IPS-NIHi7 (cell line): Measurements from ENCODE around the gene MCC.

Experiments
- DNase-seq: peaks from one replicate; pipeline ENCODE4 v3.0.0; 2012; ENCODE audit warnings: mixed read lengths; ENCODE audit errors: extremely low spot score

MCC gene

DNA sequence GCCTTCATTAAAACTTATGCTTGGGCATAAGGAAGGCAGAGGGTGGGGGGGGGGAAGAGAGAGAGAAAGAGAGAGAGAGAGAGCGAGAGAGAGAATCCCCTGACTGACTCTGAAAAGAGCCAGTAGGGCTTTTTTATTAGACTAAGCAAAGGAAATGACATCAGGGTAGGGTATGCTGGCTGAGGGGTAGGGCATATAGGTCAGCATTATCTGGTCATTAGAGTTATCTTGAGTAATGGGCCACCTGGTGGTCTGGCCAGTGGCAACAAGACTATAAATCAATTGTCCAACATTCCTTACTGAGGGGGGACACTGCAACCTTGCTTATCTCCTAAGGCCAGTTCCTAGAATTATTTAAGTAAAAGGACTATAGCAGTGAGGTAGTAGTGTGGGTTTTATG lies 120.7 kb downstream of the MCC start:
- DNase-seq = peak; percentile 56

DNA sequence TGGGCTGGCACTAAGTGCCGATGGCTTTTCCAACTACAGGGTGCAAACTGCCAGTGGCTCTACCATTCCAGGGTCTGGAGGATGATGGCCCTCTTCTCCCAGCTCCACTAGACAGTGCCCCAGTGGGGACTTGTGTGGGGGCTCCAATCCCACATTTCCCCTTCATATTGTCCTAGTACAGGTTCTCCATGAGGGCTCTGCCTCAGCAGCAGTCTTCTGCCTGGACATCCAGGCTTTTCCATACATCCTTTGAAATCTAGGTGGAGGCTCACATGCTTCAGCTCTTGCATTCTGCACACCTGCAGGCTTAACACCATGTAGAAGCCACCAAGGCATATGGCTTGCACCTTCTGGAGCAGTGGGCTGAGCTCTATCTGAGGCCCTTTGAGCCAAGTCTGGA lies 123.8 kb downstream of the MCC start:
- no peak for DNase-seq

DNA sequence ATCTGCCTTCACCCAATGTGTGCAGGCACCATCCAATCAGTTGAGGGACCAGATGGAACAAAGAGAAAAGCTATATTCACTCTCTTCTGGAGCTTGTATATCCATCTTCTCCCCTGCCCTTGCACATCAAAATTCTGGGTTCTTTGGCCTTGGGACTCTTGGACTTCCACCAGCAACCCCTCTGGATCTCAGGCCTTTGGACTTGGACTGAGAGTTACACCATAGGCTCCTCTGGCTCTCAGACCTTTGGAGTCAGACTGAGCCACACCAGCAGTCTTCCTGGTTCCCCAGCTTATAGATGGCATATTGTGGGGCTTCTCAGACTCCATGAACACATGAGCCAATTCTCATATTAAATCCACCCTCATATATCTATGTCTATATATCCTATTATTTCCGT lies 126.6 kb downstream of the MCC start:
- DNase-seq = no peak

DNA sequence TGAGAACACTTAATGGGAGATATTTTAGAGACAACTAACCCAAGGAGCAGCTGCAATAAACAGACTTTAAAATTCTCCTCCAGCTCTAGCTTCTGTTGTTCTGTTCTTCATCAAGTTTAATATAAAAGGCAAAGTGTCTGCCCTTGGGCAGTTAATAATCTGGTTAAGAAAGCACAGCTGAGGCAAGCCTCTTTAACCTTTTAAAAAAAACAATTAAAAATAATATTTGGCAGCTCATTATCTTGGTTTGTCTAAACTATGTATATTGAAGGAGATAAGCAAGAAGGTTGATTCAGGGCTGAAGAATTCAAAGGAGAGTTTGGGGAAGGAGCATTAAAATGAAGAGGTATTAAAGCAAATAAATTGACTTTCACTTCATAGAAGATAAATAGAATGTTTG lies 128.8 kb downstream of the MCC start:
- DNase-seq = no peak

DNA sequence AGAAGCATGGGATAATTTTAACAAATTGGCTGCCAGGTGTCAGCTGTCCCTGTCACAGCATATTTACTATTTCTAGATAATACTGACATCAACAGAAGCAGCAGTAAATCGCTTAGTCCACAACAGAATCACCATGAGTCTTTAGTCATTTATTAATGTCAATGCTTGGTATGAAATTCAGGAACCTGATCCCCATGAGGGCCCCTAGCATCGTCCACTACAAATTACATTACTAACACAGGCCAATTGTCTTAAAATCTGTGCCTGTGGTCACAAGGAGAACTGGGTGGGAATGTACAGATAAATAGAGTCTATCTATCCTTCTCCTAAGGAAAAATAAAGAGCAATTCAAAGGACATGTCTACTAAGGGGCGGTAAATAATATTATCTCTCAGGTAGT lies 129.6 kb downstream of the MCC start:
- no peak for DNase-seq

DNA sequence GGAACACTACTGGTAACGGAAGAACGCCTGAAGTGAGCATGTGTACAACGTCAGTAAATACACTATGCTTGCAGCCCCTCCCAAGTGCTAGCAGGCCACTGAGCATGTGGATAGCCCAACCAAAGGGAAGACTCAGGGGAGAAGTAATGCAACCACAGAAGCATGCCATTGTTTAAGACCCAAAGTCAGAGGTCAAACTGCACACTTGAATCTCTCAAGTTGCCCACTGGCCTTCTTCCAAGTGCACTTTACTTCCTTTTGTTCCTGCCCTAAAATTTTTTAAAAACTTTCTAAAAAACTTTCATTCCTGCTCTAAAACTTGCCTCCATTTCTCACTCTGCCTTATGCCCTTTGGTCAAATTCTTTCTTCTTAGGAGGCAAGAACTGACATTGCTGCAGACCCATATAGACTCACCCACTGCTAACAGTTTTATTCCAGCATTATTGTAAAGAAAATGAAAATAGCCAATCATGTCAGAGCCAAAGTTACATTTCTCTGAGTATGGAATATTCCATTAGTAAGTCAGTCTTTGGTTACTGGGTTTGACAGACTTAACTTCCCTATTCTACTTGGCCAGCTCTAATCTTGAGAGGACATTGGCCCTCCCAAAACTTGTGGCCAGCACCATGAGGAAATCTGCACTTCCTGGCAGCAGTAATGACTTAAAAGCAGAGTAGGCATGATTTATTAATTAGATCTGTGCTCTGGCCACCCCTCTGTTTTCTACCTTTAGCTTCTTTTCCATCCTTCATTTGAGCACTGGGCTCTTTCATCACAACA lies 130.4 kb downstream of the MCC start:
- DNase-seq = no peak

DNA sequence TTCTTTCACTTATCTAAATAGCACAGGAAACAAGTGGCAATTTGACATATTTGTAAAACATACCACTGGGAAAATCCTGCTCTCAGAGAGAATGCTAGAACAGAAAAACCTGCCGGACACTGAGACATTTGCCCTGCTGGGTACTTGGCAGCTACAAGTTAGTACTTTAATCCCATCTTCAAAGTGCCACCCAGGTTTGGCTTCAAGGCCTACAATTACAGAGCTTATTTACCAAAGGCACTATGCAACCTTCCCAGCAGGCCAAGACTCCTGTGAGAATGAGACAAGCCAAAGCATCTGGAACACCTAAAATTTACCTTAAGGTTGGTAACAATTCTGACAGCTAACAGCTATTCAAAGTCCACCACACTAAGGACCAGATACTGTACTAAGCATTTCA lies 131.8 kb downstream of the MCC start:
- DNase-seq = no peak

DNA sequence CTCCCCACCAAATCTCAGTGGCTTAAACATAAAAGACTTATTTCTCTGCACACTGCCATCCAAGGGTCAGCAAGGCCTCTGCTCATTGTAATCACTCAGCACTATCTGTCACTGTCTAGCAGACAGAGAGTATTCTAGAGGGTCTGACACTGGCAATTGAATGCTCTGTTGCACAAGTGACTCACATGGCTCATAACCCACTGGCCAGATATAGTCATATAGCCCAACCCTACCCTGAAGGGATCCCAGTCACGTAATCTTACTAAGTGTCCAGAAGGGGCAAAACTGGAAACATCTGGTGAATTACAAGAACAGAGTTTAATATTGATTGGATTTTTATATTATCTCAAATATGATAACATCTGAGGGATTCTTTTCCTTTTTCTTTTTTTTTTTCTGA lies 134.2 kb downstream of the MCC start:
- DNase-seq = no peak

DNA sequence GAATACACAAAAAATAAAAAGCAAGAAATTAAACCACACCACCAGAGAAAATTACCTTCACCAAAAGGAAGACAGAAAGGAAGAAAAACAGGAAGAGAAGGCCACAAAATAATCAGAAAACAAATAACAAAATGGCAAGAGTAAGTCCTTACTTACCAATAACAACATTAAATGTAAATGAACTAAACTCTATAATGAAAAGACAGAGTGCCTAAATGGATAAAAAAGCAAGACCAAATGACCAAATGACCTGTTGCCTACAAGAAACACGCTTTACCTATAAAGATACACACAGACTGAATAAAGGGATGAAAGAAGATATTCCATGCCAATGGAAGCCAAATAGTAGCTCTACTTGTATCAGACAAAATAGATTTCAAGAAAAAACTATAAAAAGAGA lies 140.7 kb downstream of the MCC start:
- no peak for DNase-seq

DNA sequence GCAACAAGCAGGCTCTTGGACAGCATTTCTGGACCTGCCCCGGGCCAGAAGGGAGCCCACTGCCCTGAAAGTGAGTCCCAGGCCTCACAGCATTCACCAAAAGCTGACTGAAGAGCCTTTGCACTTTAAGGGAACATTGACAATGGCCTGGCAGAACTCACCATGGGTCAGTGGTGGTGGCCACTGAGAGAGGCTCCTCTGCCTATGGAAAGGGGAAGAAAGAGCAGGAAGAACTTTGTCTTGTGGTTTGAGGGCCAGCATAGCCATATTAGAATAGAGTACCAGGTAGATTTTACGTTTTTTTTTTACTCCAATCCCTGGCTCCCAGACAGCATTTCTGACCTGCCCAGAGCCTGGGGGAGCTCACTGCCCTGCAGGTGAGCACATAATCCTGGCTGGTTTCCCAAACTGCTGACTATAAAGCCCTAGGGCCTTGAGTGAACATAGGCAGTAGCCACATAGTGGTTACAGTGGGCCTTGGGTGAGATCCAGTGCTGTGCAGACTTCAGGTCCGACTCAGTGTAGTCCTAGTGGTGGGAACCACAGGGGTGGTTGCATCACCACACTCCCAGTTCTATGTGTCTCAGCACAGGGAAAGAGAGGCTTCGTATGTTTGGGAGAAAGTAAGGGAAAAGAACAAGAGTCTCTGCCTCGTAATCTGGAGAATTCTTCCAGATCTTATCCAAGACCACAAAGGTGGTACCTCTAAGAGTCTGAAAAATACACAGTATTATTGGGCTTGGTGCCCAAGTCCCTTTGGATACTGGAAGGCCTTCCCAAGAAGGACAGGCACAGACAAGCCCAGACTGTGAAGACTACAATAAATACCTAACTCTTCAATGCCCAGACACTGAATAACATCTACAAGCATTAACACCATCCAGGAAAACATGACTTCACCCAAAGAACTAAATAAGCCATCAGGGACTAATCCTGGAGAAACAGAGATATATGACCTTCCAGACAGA lies 143.0 kb downstream of the MCC start:
- DNase-seq = no peak

DNA sequence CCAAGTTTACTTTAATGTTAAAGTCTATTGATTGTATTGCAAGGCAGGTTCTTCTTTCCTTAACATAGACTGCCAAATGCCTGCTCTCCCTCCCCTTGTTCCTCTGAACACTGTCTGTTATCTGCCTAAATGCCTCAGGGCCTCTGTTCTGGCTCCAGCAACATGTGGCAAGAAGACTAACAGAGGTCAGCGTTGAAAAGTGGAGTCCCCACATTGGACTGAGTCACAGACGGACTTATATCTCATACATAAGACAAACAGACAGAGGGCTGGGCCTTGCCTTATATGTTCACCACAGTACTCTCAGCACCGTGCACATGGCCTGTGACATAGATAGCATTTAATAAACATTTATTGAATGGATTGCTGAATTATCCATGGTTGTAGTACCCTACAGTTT lies 144.9 kb downstream of the MCC start:
- no peak for DNase-seq

DNA sequence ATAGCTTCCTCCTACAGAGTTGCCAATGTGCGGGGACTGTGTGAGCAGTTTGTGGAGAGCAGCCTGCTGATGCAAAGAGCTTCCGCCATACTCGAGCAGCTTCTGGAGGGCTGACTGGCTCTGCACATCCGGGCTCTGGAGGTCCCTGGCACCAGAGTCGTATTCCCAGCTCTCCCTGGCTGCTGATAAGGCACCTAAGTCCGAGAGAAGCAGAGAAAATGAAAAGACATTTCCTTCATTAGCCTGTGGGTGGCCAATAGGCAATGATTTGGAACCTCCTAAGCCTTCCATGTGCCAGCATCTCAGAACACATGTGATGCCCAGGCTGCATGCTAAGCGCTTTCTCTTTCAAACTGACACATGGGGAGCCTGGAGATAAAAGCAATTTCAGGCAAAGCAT lies 147.7 kb downstream of the MCC start:
- DNase-seq = peak; percentile 18

DNA sequence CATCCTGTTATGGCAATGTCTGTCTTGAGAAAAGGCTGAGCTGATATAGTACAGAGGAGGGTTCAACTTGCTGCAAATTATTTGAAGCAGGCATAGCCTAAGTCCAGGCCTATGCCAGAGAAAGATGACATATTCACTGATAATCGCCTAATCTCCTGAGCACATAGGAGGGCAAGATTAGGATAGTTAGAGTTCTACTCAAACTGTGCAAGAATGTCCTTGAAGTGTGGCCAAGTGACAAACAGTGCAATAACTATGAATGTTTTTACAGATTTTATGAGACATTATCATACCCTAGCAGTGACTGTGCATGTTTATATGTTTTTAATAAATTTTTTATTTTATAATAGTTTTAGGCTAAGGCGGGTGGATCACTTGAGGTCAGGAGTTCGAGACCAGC lies 149.6 kb downstream of the MCC start:
- DNase-seq = no peak

DNA sequence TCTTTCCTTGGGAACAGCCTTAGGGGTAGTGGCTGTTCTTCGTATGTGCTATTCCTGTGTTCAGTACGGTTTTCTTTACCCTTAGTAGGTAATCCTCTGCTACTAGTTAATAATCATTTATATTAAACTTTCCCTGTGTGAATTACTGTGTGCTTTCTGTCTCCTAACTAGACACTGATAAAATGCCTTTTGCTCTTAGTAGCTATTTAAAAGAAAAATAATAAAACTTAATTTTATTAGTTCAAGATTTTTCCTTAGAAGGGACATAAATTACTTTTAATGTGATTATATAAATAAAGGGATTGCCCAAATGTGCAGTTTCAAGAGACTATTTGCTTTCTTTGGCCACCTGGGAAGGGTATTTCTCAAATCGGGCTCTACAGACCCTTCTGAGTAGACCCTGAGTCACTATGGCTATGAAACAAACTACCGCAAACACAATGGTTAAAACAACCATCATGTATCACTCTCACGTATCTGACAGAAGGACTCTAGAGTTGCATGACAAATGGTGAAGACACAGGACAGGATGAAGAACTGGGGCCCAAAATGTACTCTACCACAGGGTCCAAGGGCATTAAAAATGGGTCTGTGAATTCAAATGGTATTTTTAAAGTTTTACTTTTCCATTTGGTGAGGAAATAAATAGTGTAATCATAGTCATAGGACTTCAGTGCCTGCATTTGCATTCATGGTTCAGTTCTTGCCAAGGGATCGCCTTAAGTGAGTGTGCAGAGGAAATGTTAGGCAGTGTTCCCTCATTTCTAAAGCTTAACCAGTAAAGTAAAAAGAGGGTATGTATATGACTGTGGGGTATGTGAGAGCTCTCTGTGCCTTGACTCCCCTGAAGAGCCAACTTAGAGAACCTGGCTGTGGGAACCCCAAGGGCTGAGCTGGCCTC lies 150.5 kb downstream of the MCC start:
- DNase-seq = no peak

DNA sequence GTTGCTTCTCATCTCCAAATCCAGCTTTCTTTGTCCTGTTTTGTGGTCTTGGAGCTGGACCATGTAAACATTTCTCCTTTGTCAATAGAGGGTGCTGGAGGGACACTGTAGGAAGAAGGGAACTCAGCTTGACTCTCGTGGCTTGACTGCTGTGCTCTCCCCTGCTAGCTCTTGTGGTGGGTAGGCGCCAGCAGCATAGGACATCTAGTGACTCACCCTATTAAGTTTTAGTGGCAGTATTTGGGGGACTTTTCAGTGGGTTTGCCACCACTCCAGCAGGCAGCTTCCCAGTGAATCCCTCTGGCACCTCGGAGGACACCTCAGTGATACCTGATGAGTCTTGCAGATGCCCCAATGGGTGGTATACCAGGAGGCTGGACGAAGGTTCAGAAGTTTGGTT lies 151.3 kb downstream of the MCC start:
- peak; percentile 60 for DNase-seq

DNA sequence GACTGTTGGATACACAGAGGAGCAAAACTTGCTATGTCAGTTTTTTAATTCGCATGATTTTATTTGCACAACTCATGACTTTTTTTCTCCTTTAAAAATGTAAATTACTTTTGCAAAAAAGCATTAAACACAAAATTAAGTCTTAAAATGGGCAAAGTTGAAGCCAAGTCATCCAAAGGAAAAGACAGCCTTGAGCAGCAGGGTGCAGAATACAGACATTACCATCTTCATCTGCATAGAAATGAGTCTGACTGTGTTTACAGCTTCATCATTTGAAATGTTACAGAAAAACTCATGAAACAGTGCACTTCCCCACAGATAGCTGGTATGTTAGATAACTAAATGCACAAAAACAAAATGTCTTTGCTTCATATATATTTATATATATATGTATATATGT lies 154.8 kb downstream of the MCC start:
- no peak for DNase-seq

DNA sequence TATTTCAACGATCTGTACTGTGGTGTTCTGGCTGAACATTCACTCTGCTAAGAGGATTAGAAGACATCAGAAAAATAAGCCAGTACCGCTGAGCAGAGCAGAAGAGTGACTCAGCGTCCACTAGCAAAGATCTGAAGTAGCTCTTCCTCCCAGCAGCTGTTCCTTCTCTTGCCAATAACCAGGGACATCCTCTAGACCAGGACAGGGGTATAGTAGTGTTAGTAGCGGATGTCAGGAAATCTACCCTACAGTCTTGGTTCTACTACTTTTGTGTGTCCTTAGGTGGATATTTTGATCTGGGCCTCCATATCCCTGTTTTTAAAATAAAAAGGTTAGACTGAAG lies 157.1 kb downstream of the MCC start:
- no peak for DNase-seq

DNA sequence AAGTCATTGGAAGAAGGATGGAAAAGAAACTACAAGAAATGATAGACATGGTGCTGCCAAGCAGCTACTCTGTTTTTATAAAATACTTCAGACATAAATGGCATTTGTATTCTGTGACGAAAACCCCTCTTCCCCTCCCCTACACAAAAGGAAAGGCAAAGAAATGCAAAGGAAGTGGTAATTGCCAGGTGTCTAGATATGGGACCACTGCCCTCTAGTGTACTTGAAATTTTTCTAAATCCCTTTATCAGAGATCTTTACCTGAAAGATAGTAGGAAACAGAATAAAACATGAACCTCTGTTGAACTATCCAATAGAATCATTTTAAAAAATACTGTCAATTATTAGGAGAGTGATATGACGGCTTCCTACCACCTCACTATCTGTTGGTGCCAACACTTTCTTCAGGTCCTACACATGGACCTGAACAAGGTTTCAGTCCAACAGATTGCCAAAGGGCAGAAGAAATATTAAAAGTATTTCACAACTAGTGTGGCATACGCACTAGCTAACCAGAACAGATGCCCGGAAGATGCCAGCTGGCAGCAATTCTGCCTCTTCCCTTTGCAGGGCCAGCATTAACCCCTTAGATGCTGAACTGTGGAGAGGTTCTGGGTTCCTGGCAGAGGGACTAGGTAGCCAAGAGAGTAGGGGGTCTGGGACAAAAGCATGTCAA lies 157.6 kb downstream of the MCC start:
- peak; percentile 41 for DNase-seq

DNA sequence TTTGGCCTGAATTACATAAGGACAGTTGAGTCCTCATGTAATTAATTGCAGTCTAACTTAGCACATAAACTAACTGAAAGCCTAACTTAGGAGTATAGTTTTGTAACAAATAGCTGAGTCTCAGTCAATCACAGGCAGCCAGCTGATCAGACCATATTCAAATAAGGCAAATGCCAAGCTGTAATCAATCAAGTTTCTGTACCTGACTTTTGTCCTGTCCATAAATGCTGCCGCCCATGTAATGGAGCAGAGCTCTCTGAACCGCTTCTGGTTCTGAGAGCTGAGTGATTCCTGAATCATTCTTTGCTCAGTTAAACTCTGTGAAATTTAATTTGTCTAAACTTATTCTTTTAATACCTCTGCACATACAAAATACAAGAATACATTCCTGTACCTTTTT lies 158.3 kb downstream of the MCC start:
- no peak for DNase-seq

DNA sequence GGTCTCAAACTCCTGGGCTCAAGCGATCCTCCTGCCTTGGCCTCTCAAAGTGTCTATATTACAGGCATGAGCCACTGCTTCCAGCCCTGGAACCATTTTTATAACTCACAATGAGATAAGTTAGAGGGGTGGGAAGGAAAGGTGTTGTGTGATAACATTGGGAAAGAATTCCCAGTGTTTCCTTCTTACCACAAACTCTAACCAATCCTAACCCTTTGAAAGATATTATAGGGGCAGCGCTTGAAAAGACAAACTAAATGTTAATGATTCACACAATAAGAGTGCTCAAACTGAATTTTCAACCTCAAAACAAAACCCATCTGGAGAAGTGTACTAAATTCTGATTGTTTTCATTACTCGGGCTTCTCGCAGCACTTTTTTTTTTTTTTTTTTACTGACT lies 163.2 kb downstream of the MCC start:
- DNase-seq = no peak

DNA sequence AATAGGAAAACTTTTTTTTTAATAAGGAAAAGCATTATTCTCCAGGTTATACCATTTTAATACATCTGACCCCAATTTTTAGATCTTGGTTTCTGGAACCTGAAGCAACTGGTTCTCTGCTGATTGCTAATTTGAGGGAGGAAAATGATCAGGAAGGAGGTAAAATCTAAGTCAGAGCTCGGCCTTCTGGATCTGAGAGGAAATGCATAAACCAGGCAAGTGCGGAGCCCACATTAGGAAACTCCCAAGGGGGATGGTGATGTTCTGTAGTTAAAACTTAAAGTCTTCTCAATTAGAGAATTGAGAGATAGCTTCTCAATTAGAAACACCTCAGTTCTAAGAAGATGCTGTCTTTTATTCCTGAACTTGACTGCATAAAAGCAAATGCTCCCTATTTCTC lies 167.0 kb downstream of the MCC start:
- DNase-seq = peak; percentile 19
